HG03565 (cell line): ENCODE results near the gene CPT1C.
A peak's percentile ranks its signal among the peaks of the same experiment; 100 is the strongest.

Source experiments
- ATAC-seq: cut with Tn5 transposase; IDR thresholded peaks from one replicate; pipeline ENCODE4 v1.9.1; 2021; ENCODE audit warnings: mild to moderate bottlenecking, moderate library complexity; ENCODE audit not compliant: unreplicated experiment

The CPT1C gene

GRCh38 chr19:49690656-49691242, at the start of gene CPT1C:
CPT1C (plus strand) TSS chr19:49691116; CDS start chr19:49692253, 1,137 bp downstream.
- ATAC-seq: no peak

GRCh38 chr19:49641688-49642491, 49.0 kb upstream of the CPT1C start, which contains the start of gene SCAF1:
SCAF1 (plus strand) TSS chr19:49642209; CDS start chr19:49645027, 2,818 bp downstream.
- ATAC-seq: peak; percentile 59

- no peak for ATAC-seq
Observed at GRCh38 chr19:49642492-49643035, 48.4 kb upstream of the CPT1C start.

- no peak for ATAC-seq
Observed at GRCh38 chr19:49643466-49643865, 47.5 kb upstream of the CPT1C start.

GRCh38 chr19:49645592-49645991, 45.3 kb upstream of the CPT1C start:
- ATAC-seq: no peak

GRCh38 chr19:49645995-49646394, 44.9 kb upstream of the CPT1C start:
- ATAC-seq: no peak

GRCh38 chr19:49646586-49646985, 44.3 kb upstream of the CPT1C start:
- ATAC-seq: no peak

- no peak for ATAC-seq
Observed at GRCh38 chr19:49651029-49651819, 39.7 kb upstream of the CPT1C start.

- no peak for ATAC-seq
Observed at GRCh38 chr19:49651820-49652550, 38.9 kb upstream of the CPT1C start.

- ATAC-seq: no peak
Observed at GRCh38 chr19:49652551-49653465, 38.1 kb upstream of the CPT1C start.

GRCh38 chr19:49653466-49653806, 37.5 kb upstream of the CPT1C start:
- no peak for ATAC-seq

- ATAC-seq: no peak
Observed at GRCh38 chr19:49654581-49654980, 36.3 kb upstream of the CPT1C start.

- no peak for ATAC-seq
Observed at GRCh38 chr19:49655570-49656455, 35.1 kb upstream of the CPT1C start.

GRCh38 chr19:49656456-49657109, 34.3 kb upstream of the CPT1C start:
- ATAC-seq: no peak

- ATAC-seq: no peak
Observed at GRCh38 chr19:49657493-49658138, 33.3 kb upstream of the CPT1C start.

GRCh38 chr19:49658139-49658517, 32.8 kb upstream of the CPT1C start:
- ATAC-seq: no peak

- ATAC-seq: no peak
Observed at GRCh38 chr19:49658566-49659442, 32.1 kb upstream of the CPT1C start.
